ENCODE data around the gene ATP1A1. TPM values are rescaled to one million over a fixed set of nuclear protein-coding genes. Genes with fewer than 3 reads are reported as not detected.

Gene ATP1A1
- total RNA-seq, 4 donors from 2014 or later: 103 to 257 (median 204) TPM

DNA sequence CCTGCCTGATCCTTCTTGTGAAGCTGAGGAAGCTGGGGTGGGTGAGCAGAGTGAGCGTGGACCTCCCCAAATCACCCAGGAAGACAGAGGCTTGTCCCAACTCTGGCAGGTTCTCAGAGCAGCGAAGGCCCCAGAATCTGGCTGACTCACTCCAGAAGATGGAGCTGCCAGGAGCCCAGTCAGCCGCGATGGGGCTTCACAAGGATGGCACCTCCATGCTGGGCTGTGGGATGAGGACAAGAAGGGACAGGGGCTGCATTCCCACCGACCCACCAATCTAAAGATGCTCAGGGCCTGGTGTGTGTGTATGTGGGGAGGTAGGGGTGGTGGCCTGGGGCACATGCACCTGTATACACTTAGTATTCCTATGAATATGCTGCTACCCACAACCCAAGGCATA lies 52.9 kb downstream of the ATP1A1 start:
- Histone ChIP-seq H3K4me3 (no peak overlapping the region), H3K4me1 (no peaks in the 10 kb centered on the region), H3K9me3 (no peaks in the 10 kb centered on the region), H3K27ac (no peak overlapping the region), H3K36me3 (no peaks in the 10 kb centered on the region), H3K27me3 (no peaks in the 10 kb centered on the region)
- DNase-seq (no peak), ATAC-seq (no peak)
- intact Hi-C loops (cut with DNase I; ENCODE audit: low total_unique reads) (no loop called here), in situ Hi-C loops (cut with MboI; ENCODE audit: low sequenced_read_pairs in 4 of 4) (no loop called here)
- TF ChIP-seq, protein P1, sequence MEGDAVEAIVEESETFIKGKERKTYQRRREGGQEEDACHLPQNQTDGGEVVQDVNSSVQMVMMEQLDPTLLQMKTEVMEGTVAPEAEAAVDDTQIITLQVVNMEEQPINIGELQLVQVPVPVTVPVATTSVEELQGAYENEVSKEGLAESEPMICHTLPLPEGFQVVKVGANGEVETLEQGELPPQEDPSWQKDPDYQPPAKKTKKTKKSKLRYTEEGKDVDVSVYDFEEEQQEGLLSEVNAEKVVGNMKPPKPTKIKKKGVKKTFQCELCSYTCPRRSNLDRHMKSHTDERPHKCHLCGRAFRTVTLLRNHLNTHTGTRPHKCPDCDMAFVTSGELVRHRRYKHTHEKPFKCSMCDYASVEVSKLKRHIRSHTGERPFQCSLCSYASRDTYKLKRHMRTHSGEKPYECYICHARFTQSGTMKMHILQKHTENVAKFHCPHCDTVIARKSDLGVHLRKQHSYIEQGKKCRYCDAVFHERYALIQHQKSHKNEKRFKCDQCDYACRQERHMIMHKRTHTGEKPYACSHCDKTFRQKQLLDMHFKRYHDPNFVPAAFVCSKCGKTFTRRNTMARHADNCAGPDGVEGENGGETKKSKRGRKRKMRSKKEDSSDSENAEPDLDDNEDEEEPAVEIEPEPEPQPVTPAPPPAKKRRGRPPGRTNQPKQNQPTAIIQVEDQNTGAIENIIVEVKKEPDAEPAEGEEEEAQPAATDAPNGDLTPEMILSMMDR (IDR thresholded peaks at IDR 0.05 in 4 of 5, conservative IDR thresholded peaks at IDR 0.05 in 1 of 5): no peak

- no peaks in the 10 kb centered on the region for H3K4me1 ChIP-seq
- H3K4me3 ChIP-seq: no peak overlapping the region
- no peaks in the 10 kb centered on the region for H3K36me3 ChIP-seq
- no peak for ATAC-seq
- DNase-seq: no peak
- no peaks in the 10 kb centered on the region for H3K27me3 ChIP-seq
- H3K27ac ChIP-seq: no peak overlapping the region
- TF ChIP-seq POLR2A (IDR thresholded peaks at IDR 0.05): no peak
- TF ChIP-seq, protein P1 (IDR thresholded peaks at IDR 0.05 in 4 of 5, conservative IDR thresholded peaks at IDR 0.05 in 1 of 5): no peak
- no peaks in the 10 kb centered on the region for H3K9me3 ChIP-seq
- intact Hi-C loops (cut with DNase I; ENCODE audit: low total_unique reads) (no loop called here), in situ Hi-C loops (cut with MboI; ENCODE audit: low sequenced_read_pairs in 4 of 4) (no loop called here)
Observed at GRCh38 chr1:116426401-116426800, 53.4 kb downstream of the ATP1A1 start.

GRCh38 chr1:116428576-116428975 lies 55.5 kb downstream of the ATP1A1 start:
- Histone ChIP-seq H3K4me3 (no peak overlapping the region), H3K27me3 (no peaks in the 10 kb centered on the region), H3K36me3 (no peaks in the 10 kb centered on the region), H3K27ac (no peak overlapping the region), H3K4me1 (peaks cover 6 to 7% of the 10 kb centered on the region in 2 donors), H3K9me3 (no peaks in the 10 kb centered on the region)
- TF ChIP-seq POLR2A (IDR thresholded peaks at IDR 0.05): no peak
- in situ Hi-C loops (cut with MboI; ENCODE audit: low sequenced_read_pairs in 4 of 4) (no loop called here), intact Hi-C loops (cut with DNase I; ENCODE audit: low total_unique reads) (no loop called here)
- DNase-seq (no peak), ATAC-seq (no peak)

GRCh38 chr1:116429821-116430374 lies 56.9 kb downstream of the ATP1A1 start:
- ATAC-seq (no peak), DNase-seq (no peak)
- intact Hi-C loops (cut with DNase I; ENCODE audit: low total_unique reads): no loop called here
- H3K27ac ChIP-seq: no peak overlapping the region
- in situ Hi-C loops (cut with MboI; ENCODE audit: low sequenced_read_pairs in 4 of 4): no loop called here
- no peaks in the 10 kb centered on the region for H3K27me3 ChIP-seq
- no peaks in the 10 kb centered on the region for H3K36me3 ChIP-seq
- no peaks in the 10 kb centered on the region for H3K9me3 ChIP-seq
- H3K4me1 ChIP-seq: peaks cover 11% of the 10 kb centered on the region in 2 donors
- H3K4me3 ChIP-seq: no peak overlapping the region
- no peak for TF ChIP-seq POLR2A (IDR thresholded peaks at IDR 0.05)
- TF ChIP-seq, protein P1 (IDR thresholded peaks at IDR 0.05 in 4 of 5, conservative IDR thresholded peaks at IDR 0.05 in 1 of 5): no peak

- Histone ChIP-seq H3K36me3 (no peaks in the 10 kb centered on the region), H3K9me3 (no peaks in the 10 kb centered on the region), H3K27me3 (no peaks in the 10 kb centered on the region), H3K4me1 (peaks cover 11% of the 10 kb centered on the region in 2 donors), H3K27ac (no peak overlapping the region), H3K4me3 (no peak overlapping the region)
- intact Hi-C loops (cut with DNase I; ENCODE audit: low total_unique reads) (no loop called here), in situ Hi-C loops (cut with MboI; ENCODE audit: low sequenced_read_pairs in 4 of 4) (no loop called here)
- DNase-seq: no peak
- ATAC-seq: no peak
- TF ChIP-seq, protein P1 (IDR thresholded peaks at IDR 0.05 in 4 of 5, conservative IDR thresholded peaks at IDR 0.05 in 1 of 5): no peak
- no peak for TF ChIP-seq POLR2A (IDR thresholded peaks at IDR 0.05)
Observed at GRCh38 chr1:116431870-116432500, 58.9 kb downstream of the ATP1A1 start.

Measured in gastrocnemius medialis (tissue), 4 donors.